Neutrophil (primary cell): ENCODE data around the gene CAPN10.

ENCODE experiments used
- H3K27ac ChIP-seq: fragments of 200-600 bp; sonication (generic); 2 replicates; pipeline ENCODE4 v1.5.1; 2016; ENCODE audit warnings: mild to moderate bottlenecking, moderate library complexity
- H3K27me3 ChIP-seq: fragments of 200-600 bp; sonication (generic); 2 replicates; pipeline ENCODE4 v1.6.0; 2016; ENCODE audit warnings: mild to moderate bottlenecking
- H3K36me3 ChIP-seq: fragments of 200-600 bp; sonication (generic); 2 replicates; pipeline ENCODE4 v1.5.1; 2017
- H3K4me1 ChIP-seq, 2 experiments: fragments of 200-600 bp in 1 of 2; sonication (generic) in 1 of 2; 1 replicate in 1 of 2; 2 replicates in 1 of 2; pipeline versions ENCODE4 v1.5.1 to v1.6.1; 2013 to 2016; ENCODE audit warnings: low read depth in 1 of 2, low read length in 1 of 2, mild to moderate bottlenecking in 1 of 2, moderate library complexity in 1 of 2; ENCODE audit not compliant: control insufficient read depth in 1 of 2, insufficient read depth in 1 of 2
- H3K4me3 ChIP-seq, 2 experiments: fragments of 200-600 bp in 1 of 2; sonication (generic) in 1 of 2; 1 replicate in 1 of 2; 2 replicates in 1 of 2; pipeline ENCODE4 v1.5.1; 2013 to 2016; ENCODE audit warnings: low read depth in 1 of 2, low read length in 1 of 2, mild to moderate bottlenecking in 1 of 2, moderate library complexity in 1 of 2
- H3K9me3 ChIP-seq: fragments of 200-600 bp; sonication (generic); 2 replicates; pipeline ENCODE4 v1.5.1; 2016
- TF ChIP-seq, protein P1 (sequence below): fragments of 200-600 bp; sonication (generic); IDR thresholded peaks from 2 replicates; pipeline ENCODE4 v1.5.1; 2016; ENCODE audit warnings: antibody characterized with exemption

CAPN10 gene

DNA sequence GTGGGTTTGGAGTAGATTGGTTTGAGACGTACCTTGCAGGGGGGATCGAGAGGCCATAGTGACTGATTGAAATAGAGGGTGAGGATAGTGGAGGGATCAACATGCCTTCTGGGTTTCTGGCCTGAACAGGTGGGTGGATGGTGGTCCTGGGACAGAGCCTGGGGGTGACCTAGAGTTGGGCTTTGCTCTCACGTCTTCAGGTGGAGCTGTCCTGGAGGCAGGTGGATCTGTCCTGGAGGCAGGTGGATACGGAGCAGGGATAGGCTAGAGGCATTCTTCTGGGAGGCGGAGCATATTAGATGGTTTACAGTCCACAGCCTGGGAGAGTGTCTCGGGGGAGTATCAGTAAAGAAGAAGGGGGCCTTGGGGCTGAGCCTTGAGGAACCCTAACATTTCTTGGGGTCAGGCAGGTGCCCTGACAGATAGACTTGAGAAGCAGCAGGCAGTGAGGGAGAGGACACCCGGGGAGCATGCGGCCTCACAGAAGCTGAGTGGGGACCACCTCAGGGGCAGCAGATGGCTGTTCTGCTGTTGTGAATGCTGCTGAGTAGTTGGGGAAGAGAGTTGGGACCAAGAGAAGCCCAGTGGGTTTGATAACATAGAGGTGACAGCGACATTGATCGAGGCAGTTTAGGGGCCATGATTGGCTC lies 1.6 kb downstream of the CAPN10 start:
- no peak overlapping the region for H3K27ac ChIP-seq
- H3K27me3 ChIP-seq, result no peaks in the 10 kb centered on the region
- H3K36me3 ChIP-seq, result peaks cover 39% of the 10 kb centered on the region
- H3K4me3 ChIP-seq, result no peak overlapping the region
- H3K4me1 ChIP-seq, result peaks cover 32 to 34% of the 10 kb centered on the region in 2 experiments
- no peaks in the 10 kb centered on the region for H3K9me3 ChIP-seq
- TF ChIP-seq, protein P1, sequence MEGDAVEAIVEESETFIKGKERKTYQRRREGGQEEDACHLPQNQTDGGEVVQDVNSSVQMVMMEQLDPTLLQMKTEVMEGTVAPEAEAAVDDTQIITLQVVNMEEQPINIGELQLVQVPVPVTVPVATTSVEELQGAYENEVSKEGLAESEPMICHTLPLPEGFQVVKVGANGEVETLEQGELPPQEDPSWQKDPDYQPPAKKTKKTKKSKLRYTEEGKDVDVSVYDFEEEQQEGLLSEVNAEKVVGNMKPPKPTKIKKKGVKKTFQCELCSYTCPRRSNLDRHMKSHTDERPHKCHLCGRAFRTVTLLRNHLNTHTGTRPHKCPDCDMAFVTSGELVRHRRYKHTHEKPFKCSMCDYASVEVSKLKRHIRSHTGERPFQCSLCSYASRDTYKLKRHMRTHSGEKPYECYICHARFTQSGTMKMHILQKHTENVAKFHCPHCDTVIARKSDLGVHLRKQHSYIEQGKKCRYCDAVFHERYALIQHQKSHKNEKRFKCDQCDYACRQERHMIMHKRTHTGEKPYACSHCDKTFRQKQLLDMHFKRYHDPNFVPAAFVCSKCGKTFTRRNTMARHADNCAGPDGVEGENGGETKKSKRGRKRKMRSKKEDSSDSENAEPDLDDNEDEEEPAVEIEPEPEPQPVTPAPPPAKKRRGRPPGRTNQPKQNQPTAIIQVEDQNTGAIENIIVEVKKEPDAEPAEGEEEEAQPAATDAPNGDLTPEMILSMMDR, result no peak

DNA sequence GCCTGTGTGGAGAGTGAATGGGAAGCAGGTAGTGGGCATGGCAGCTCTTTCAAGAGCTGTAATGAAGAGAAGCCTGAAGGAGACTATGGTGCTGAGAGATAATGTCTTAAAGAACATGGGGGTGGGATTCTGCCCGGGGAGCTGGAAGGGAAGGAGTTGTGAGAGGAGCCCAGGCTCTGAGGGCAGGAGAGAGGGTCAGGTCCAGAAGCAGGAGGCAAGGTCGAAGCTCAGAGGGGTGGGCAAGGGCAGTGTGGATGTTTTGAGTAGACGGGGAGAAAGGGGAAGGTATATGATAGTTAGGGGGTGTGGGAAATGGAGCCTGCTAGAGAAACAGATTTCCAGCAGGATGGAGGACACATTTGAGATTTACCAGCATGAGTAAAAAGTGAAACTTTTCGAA lies 2.1 kb downstream of the CAPN10 start:
- Histone ChIP-seq H3K27me3 (no peaks in the 10 kb centered on the region), H3K4me3 (no peak overlapping the region), H3K36me3 (peaks cover 45% of the 10 kb centered on the region), H3K27ac (no peak overlapping the region), H3K4me1 (peaks cover 32 to 34% of the 10 kb centered on the region in 2 experiments), H3K9me3 (no peaks in the 10 kb centered on the region)
- TF ChIP-seq, protein P1, result no peak

DNA sequence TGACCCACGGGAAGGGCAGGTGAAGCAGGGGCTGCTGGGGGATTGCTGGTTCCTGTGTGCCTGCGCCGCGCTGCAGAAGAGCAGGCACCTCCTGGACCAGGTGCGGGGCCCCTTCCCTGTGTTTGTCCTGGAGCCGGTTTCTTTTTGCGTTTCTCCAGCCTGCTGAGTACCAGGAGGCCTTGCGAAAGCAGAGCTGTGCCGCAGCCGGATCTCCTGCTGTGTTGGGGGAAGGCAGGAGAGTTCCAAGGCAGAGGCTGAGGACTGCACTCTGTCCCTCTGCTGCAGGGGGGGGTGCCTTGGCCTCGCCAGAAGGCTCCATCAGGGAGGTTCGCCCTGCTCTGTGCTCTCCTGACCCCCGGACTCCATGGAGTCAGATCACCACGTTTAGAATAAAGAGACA lies 2.8 kb downstream of the CAPN10 start:
- no peak overlapping the region for H3K27ac ChIP-seq
- H3K27me3 ChIP-seq, result no peaks in the 10 kb centered on the region
- H3K4me1 ChIP-seq, result peaks cover 32 to 33% of the 10 kb centered on the region in 2 experiments
- no peak overlapping the region for H3K4me3 ChIP-seq
- H3K36me3 ChIP-seq, result peaks cover 52% of the 10 kb centered on the region
- H3K9me3 ChIP-seq, result no peaks in the 10 kb centered on the region
- TF ChIP-seq, protein P1, result no peak

DNA sequence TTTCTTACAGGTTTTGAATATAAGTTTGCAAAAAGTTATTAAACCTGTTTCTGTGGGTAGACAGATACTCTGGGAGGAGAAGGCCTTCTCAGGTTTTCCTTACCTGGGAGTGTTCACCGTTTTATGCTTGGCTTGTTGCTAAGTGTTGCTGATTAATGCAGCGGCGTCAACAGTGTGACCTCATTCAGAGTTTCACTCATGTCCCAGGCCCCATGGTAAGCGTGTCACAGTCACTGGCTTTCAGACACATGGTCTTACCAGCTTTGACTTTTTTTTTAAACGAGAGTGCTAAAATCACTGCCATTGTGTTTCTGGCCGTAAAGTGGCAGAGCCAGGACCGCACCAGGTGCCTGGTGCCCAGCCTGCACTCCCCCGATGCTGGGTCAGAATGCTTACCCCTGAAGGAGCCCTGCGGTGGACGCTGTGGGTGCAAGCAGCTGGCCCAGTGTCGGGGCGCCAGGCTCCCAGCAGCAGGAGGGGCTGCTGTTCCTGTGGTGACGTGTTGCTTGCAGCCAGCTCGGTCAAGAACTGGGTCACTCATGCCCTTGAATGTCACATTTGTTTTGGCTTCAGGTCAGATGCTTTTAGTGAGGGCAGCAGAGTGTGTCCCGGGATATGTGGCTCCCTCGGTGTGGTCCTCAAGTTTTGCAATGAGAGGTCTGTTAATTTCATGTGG lies 3.5 kb downstream of the CAPN10 start:
- Histone ChIP-seq H3K9me3 (no peaks in the 10 kb centered on the region), H3K27me3 (no peaks in the 10 kb centered on the region), H3K4me3 (no peak overlapping the region), H3K27ac (no peak overlapping the region), H3K36me3 (peaks cover 53% of the 10 kb centered on the region), H3K4me1 (peaks cover 27 to 28% of the 10 kb centered on the region in 2 experiments)
- TF ChIP-seq, protein P1, result no peak

DNA sequence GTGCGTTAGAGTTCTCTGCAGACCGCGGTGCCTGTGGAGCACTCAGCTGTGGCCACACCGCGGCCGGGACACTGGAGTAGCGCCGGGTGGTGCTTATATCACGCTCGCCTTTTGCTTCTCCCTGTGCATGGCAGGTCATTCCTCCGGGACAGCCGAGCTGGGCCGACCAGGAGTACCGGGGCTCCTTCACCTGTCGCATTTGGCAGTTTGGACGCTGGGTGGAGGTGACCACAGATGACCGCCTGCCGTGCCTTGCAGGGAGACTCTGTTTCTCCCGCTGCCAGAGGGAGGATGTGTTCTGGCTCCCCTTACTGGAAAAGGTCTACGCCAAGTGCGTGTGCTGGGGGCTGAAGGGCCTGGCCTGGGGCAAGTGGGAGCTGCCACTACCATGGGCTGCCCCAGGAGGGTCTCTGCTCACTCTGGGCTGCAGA lies 4.2 kb downstream of the CAPN10 start:
- TF ChIP-seq, protein P1, result no peak
- no peak overlapping the region for H3K27ac ChIP-seq
- H3K36me3 ChIP-seq, result peaks cover 60% of the 10 kb centered on the region
- no peaks in the 10 kb centered on the region for H3K27me3 ChIP-seq
- H3K9me3 ChIP-seq, result no peaks in the 10 kb centered on the region
- no peak overlapping the region for H3K4me3 ChIP-seq
- peaks cover 20% of the 10 kb centered on the region in 2 experiments for H3K4me1 ChIP-seq
